Stomach (tissue), 19 donors: ENCODE results near the gene OR5D16. TPM values are rescaled to one million over a fixed set of nuclear protein-coding genes. Genes with fewer than 3 reads are reported as not detected.

Experiments used
- DNase-seq, 2 donors: peaks; one replicate each; pipeline versions ENCODE4 v3.0.0 to v3.0.0-alpha.2; 2013 to 2019
- H3K27ac ChIP-seq, 5 donors: fragments of 200-600 bp in 4 of 5; sonication (generic) in 4 of 5; one replicate each; pipeline ENCODE4 v1.5.1; 2013 to 2019; ENCODE audit warnings: mild to moderate bottlenecking in 1 of 5, moderate library complexity in 1 of 5
- H3K27me3 ChIP-seq, 3 donors: fragments of 200-600 bp; sonication (generic); one replicate each; pipeline ENCODE4 v1.5.1; 2017 to 2019; ENCODE audit warnings: mixed run types in 1 of 3
- H3K36me3 ChIP-seq, 4 donors: fragments of 200-600 bp; sonication (generic); 1 replicate in 3 of 4; 2 replicates in 1 of 4; pipeline ENCODE4 v1.5.1; 2016 to 2019
- H3K4me1 ChIP-seq, 4 donors: fragments of 200-600 bp; sonication (generic); one replicate each; pipeline ENCODE4 v1.5.1; 2016 to 2019
- H3K4me3 ChIP-seq, 4 donors: fragments of 200-600 bp; sonication (generic) in 3 of 4; one replicate each; pipeline ENCODE4 v1.5.1; 2016 to 2019; ENCODE audit warnings: mild to moderate bottlenecking in 1 of 4
- H3K9me3 ChIP-seq, 4 donors: fragments of 200-600 bp; sonication (generic); one replicate each; pipeline ENCODE4 v1.5.1; 2016 to 2019
- CTCF ChIP-seq, 7 experiments: fragments of 450-650 bp in 4 of 7; fragments of 200-600 bp in 3 of 7; sonication (generic) in 3 of 7; IDR thresholded peaks; one replicate each; pipeline ENCODE4 v1.5.1; 2016 to 2019; ENCODE audit warnings: antibody characterized with exemption in 7 of 7, control low read depth in 2 of 7, mild to moderate bottlenecking in 1 of 7
- EP300 ChIP-seq: sonication (generic); formaldehyde crosslinking; IDR thresholded peaks from one replicate; pipeline ENCODE4 v1.6.1; 2017; ENCODE audit warnings: antibody characterized with exemption
- POLR2A ChIP-seq, 4 donors: fragments of 450-650 bp; IDR thresholded peaks; one replicate each; pipeline ENCODE4 v1.6.1; 2016; ENCODE audit warnings: antibody characterized with exemption in 4 of 4, control low read depth in 2 of 4, mild to moderate bottlenecking in 1 of 4, moderate library complexity in 1 of 4
- POLR2AphosphoS5 ChIP-seq, 3 donors: sonication (generic); formaldehyde crosslinking; IDR thresholded peaks; one replicate each; pipeline ENCODE4 v1.6.1; 2016; ENCODE audit warnings: antibody characterized with exemption in 3 of 3
- WGBS, 5 donors: extraction: QIAGEN DNeasy Blood & Tissue Kit in 3 of 5; methylation state at CpG; one replicate each; pipeline versions ENCODE4 v1.1.5 to v1.1.7; 2013 to 2018; 5-methylcytosine and 5-hydroxymethylcytosine counted together
- intact Hi-C: fragments of 100-400 bp; cut with DNase I; formaldehyde crosslinking; loops from one replicate; pipeline ENCODE4 v1.15.1; 2023; ENCODE audit warnings: low total_unique reads
- long read RNA-seq, 10 donors: transcript quantifications; one replicate each; lab custom pipeline, GENCODE V29; 2026
- polyA plus RNA-seq, 3 donors: library from polyadenylated mRNA; stranded (reverse); fragments of 200-250 nt; gene quantifications; one replicate each; pipeline ENCODE4 v1.2.3, GENCODE V29; 2013
- total RNA-seq, 5 donors: library from RNA; depleted of rRNA; stranded (reverse); fragments of >200 nt; gene quantifications; one replicate each; pipeline versions ENCODE4 v1.1.0 to v1.2.3, GENCODE V29; 2014 to 2016
- donor health status: healthy with polysubstance abuse.
- donor health status: Bipolar disorder and iron deficiency.
- donor health status: healthy.

OR5D16 gene
- not detected for total RNA-seq
- polyA plus RNA-seq, result not detected
- long read RNA-seq, donor 1, result 0 reads
- long read RNA-seq, donor 2, result 0 reads
- long read RNA-seq, donor 3, result 0 reads
- long read RNA-seq, donor 4, result 0 reads
- long read RNA-seq, donor 5, result 0 reads
- long read RNA-seq, donor 6, result 0 reads
- long read RNA-seq, donor 7, result 0 reads
- long read RNA-seq, donor 8, result 0 reads
- long read RNA-seq, donor 9, result 0 reads
- long read RNA-seq, donor 10, result 0 reads

DNA sequence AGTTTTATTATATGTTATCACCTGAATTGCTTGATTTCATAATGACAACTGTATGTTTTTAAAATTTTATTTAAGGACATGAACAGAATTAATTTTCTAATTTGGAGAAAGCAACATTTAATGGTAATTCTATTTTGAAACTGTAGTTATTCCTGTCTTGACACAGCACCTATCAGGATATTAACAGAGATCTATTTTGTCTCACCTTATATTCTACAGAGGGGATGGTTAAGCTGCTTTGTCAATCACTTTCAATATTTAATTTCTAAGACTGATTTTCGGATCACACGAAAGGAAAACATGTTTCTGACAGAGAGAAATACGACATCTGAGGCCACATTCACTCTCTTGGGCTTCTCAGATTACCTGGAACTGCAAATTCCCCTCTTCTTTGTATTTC is at the start of gene OR5D16:
OR5D16 (plus strand) TSS at position 301 of the 400 bp plus-strand sequence; CDS start at position 301, 0 bp downstream.
- no peak within 1 kb of the TSS for H3K4me3 ChIP-seq
- peaks cover 0 to 19% (median 4%) of the 10 kb centered on the region in 4 donors for H3K9me3 ChIP-seq
- no peak within 1 kb of the TSS for H3K27ac ChIP-seq
- no peaks in the 10 kb centered on the region for H3K36me3 ChIP-seq
- no peaks in the 10 kb centered on the region for H3K27me3 ChIP-seq
- H3K4me1 ChIP-seq, result no peaks in the 10 kb centered on the region
- DNase-seq, result no peak
- TF ChIP-seq CTCF (IDR thresholded peaks at IDR 0.05) (no peak), EP300 (no peak), POLR2A (IDR thresholded peaks at IDR 0.05) (no peak), POLR2AphosphoS5 (IDR thresholded peaks at IDR 0.05) (no peak)
- 23 to 43% (median 35%) methylated on average over 3 of the region's 3 CpGs for WGBS, 5 donors
- intact Hi-C loops, result no loop called here

DNA sequence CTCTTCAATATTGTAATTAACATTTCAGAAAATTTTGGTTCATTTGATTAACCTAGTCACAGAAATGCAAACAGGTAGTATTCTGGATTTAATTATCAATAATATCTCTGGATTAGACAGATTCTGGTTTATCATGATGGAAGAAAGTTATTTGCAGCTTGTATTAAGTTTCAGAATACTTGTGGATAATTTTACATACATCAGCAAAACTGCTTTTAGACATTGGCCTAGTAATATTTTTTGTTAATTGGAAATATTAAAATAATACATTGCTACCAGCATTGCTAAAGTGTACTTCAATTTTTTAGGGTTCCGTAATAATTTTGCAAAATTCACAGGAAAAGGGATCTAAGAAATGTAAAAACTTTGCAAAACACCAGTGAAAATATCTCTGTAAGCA is 46.9 kb upstream of the OR5D16 start:
- no peak for DNase-seq
- 85 to 89% (median 87%) methylated on average over 1 of the region's 1 CpG for WGBS, 5 donors
- Histone ChIP-seq H3K9me3 (no peaks in the 10 kb centered on the region), H3K4me1 (no peaks in the 10 kb centered on the region), H3K27me3 (no peaks in the 10 kb centered on the region), H3K4me3 (no peak overlapping the region), H3K36me3 (no peaks in the 10 kb centered on the region), H3K27ac (no peak overlapping the region)
- intact Hi-C loops, result no loop called here
- TF ChIP-seq CTCF (IDR thresholded peaks at IDR 0.05) (no peak), EP300 (no peak), POLR2A (IDR thresholded peaks at IDR 0.05) (no peak), POLR2AphosphoS5 (IDR thresholded peaks at IDR 0.05) (no peak)

DNA sequence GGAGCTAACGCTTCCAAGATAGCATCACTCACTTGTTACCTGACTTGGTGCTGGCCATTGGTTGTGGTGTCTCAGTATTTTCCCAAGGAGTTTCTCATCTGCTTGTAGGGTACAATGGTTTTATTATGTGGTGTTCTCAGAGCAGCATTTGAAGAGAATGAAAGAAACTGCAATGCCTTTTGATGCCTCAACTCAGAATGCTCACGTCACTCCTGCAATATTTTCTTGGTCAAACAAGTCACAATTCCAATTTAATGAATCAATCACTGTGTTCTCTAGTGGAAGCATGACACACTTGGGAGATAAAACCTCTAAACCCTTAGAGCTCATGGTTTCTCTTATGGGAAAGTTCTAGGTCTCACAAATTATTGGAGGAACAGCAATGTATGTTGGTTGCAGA is 45.2 kb upstream of the OR5D16 start:
- intact Hi-C loops, result no loop called here
- 39 to 72% (median 52%) methylated on average over 2 of the region's 2 CpGs for WGBS, 5 donors

GRCh38 chr11:55795256-55795655 is 43.3 kb upstream of the OR5D16 start, which contains the start of gene OR5D14:
Gene OR5D14 (plus strand): TSS chr11:55795556. CDS start chr11:55795556, 0 bp downstream.
- no peaks in the 10 kb centered on the region for H3K36me3 ChIP-seq
- peaks cover 0 to 5% (median 0%) of the 10 kb centered on the region in 4 donors for H3K9me3 ChIP-seq
- H3K4me1 ChIP-seq, result no peaks in the 10 kb centered on the region
- no peak within 1 kb of the TSS for H3K4me3 ChIP-seq
- no peak for DNase-seq
- no peak for TF ChIP-seq POLR2A (IDR thresholded peaks at IDR 0.05)
- TF ChIP-seq POLR2AphosphoS5 (IDR thresholded peaks at IDR 0.05), result no peak
- no peak for TF ChIP-seq CTCF (IDR thresholded peaks at IDR 0.05)
- TF ChIP-seq EP300, result no peak
- H3K27ac ChIP-seq, result no peak within 1 kb of the TSS
- intact Hi-C loops, result no loop called here
- H3K27me3 ChIP-seq, result no peaks in the 10 kb centered on the region

More for the DNA sequence above, 45.2 kb upstream of the OR5D16 start:
- no peak overlapping the region for H3K27ac ChIP-seq
- H3K9me3 ChIP-seq, result no peaks in the 10 kb centered on the region
- TF ChIP-seq EP300 (no peak), POLR2A (IDR thresholded peaks at IDR 0.05) (no peak), CTCF (IDR thresholded peaks at IDR 0.05) (no peak), POLR2AphosphoS5 (IDR thresholded peaks at IDR 0.05) (no peak)
- no peak overlapping the region for H3K4me3 ChIP-seq
- no peak for DNase-seq
- no peaks in the 10 kb centered on the region for H3K36me3 ChIP-seq
- H3K27me3 ChIP-seq, result no peaks in the 10 kb centered on the region
- H3K4me1 ChIP-seq, result no peaks in the 10 kb centered on the region
